Measurements from ENCODE around the gene FLNB.

The FLNB gene

DNA sequence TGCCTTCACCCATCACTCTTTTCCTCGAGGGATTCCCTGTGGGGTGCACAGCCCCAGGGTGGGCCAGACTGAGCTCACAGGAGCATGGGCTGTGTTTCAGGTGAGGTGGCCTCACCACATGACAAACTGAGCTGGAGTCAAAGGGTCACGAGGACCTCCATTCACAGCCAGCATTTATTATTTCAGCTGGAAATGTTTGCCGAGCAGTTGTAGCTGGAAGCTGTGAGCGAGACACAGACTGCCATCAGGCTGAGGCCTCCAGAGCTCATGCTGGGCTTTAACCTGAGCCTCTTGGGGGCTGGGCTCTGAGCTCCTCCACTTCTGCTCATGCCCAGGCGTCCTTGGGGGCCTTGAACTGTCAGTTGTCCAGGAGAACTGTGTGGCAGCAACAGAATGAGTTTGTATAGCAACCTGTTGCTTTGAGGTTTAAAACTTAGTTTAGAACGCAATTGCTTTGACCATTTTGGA is 57.5 kb downstream of the FLNB start:
- ATAC-seq = no peak
- TF ChIP-seq TOX (CRISPR knock-in tag; IDR thresholded peaks at IDR 0.05; ENCODE audit: borderline replicate concordance) (no peak), TCF4 (CRISPR knock-in tag; IDR thresholded peaks at IDR 0.05; ENCODE audit: borderline replicate concordance) (0 out of 2 replicates have a peak, but pooled peaks have one; percentile 16)

DNA sequence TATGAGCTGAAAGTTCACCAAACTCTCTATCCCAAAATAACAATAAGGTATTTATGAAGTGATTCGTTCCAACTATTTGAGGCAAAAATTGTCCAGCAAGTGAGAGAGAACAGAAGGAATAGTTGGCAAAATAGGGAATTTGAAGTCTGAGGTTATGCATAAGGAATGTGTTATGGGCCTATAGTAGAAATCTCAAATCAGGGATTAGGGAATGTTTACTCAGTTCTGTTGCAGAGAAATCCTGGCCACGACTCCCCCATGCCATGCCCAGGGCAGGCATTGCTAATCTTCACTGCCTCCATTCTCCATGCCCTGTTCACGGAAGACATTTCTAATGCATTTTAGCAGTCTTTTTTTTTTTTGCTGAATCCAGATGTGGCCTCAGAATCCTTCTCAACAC is 58.6 kb downstream of the FLNB start:
- peak; percentile 55 for ATAC-seq
- TF ChIP-seq RARB (CRISPR knock-in tag; IDR thresholded peaks at IDR 0.05) (no peak), ARNTL (CRISPR knock-in tag; IDR thresholded peaks at IDR 0.05; ENCODE audit: borderline replicate concordance, low read depth) (no peak), ESRRG (CRISPR knock-in tag; IDR thresholded peaks at IDR 0.05) (no peak), PPARA (CRISPR knock-in tag; IDR thresholded peaks at IDR 0.05; ENCODE audit: borderline replicate concordance) (no peak), OSR1 (CRISPR knock-in tag; IDR thresholded peaks at IDR 0.05) (no peak), CSDC2 (CRISPR knock-in tag; IDR thresholded peaks at IDR 0.05) (no peak), ZC3H10 (CRISPR knock-in tag; IDR thresholded peaks at IDR 0.05) (no peak), ZNF565 (CRISPR knock-in tag; conservative IDR thresholded peaks at IDR 0.05; ENCODE audit: low read depth) (no peak), TCF4 (CRISPR knock-in tag; IDR thresholded peaks at IDR 0.05; ENCODE audit: borderline replicate concordance) (no peak), SNAI2 (CRISPR knock-in tag; IDR thresholded peaks at IDR 0.05) (no peak), ISL1 (CRISPR knock-in tag; IDR thresholded peaks at IDR 0.05) (no peak), GLIS3 (CRISPR knock-in tag; IDR thresholded peaks at IDR 0.05) (no peak), TOX (CRISPR knock-in tag; IDR thresholded peaks at IDR 0.05; ENCODE audit: borderline replicate concordance) (no peak), ZFP30 (CRISPR knock-in tag; IDR thresholded peaks at IDR 0.05) (no peak), BACH2 (CRISPR knock-in tag; IDR thresholded peaks at IDR 0.05; ENCODE audit: borderline replicate concordance) (no peak)
- TF ChIP-seq, protein P1, sequence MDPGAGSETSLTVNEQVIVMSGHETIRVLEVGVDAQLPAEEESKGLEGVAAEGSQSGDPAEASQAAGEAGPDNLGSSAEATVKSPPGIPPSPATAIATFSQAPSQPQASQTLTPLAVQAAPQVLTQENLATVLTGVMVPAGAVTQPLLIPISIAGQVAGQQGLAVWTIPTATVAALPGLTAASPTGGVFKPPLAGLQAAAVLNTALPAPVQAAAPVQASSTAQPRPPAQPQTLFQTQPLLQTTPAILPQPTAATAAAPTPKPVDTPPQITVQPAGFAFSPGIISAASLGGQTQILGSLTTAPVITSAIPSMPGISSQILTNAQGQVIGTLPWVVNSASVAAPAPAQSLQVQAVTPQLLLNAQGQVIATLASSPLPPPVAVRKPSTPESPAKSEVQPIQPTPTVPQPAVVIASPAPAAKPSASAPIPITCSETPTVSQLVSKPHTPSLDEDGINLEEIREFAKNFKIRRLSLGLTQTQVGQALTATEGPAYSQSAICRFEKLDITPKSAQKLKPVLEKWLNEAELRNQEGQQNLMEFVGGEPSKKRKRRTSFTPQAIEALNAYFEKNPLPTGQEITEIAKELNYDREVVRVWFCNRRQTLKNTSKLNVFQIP (CRISPR knock-in tag; IDR thresholded peaks at IDR 0.05; ENCODE audit: borderline replicate concordance, low read depth) = no peak
- TF ChIP-seq, protein P2, sequence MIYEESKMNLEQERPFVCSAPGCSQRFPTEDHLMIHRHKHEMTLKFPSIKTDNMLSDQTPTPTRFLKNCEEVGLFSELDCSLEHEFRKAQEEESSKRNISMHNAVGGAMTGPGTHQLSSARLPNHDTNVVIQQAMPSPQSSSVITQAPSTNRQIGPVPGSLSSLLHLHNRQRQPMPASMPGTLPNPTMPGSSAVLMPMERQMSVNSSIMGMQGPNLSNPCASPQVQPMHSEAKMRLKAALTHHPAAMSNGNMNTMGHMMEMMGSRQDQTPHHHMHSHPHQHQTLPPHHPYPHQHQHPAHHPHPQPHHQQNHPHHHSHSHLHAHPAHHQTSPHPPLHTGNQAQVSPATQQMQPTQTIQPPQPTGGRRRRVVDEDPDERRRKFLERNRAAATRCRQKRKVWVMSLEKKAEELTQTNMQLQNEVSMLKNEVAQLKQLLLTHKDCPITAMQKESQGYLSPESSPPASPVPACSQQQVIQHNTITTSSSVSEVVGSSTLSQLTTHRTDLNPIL (CRISPR knock-in tag; IDR thresholded peaks at IDR 0.05; ENCODE audit: low read depth) = no peak
- TF ChIP-seq, protein P3, sequence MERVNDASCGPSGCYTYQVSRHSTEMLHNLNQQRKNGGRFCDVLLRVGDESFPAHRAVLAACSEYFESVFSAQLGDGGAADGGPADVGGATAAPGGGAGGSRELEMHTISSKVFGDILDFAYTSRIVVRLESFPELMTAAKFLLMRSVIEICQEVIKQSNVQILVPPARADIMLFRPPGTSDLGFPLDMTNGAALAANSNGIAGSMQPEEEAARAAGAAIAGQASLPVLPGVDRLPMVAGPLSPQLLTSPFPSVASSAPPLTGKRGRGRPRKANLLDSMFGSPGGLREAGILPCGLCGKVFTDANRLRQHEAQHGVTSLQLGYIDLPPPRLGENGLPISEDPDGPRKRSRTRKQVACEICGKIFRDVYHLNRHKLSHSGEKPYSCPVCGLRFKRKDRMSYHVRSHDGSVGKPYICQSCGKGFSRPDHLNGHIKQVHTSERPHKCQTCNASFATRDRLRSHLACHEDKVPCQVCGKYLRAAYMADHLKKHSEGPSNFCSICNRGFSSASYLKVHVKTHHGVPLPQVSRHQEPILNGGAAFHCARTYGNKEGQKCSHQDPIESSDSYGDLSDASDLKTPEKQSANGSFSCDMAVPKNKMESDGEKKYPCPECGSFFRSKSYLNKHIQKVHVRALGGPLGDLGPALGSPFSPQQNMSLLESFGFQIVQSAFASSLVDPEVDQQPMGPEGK (CRISPR knock-in tag; IDR thresholded peaks at IDR 0.05; ENCODE audit: borderline replicate concordance) = no peak
- TF ChIP-seq, protein P4, sequence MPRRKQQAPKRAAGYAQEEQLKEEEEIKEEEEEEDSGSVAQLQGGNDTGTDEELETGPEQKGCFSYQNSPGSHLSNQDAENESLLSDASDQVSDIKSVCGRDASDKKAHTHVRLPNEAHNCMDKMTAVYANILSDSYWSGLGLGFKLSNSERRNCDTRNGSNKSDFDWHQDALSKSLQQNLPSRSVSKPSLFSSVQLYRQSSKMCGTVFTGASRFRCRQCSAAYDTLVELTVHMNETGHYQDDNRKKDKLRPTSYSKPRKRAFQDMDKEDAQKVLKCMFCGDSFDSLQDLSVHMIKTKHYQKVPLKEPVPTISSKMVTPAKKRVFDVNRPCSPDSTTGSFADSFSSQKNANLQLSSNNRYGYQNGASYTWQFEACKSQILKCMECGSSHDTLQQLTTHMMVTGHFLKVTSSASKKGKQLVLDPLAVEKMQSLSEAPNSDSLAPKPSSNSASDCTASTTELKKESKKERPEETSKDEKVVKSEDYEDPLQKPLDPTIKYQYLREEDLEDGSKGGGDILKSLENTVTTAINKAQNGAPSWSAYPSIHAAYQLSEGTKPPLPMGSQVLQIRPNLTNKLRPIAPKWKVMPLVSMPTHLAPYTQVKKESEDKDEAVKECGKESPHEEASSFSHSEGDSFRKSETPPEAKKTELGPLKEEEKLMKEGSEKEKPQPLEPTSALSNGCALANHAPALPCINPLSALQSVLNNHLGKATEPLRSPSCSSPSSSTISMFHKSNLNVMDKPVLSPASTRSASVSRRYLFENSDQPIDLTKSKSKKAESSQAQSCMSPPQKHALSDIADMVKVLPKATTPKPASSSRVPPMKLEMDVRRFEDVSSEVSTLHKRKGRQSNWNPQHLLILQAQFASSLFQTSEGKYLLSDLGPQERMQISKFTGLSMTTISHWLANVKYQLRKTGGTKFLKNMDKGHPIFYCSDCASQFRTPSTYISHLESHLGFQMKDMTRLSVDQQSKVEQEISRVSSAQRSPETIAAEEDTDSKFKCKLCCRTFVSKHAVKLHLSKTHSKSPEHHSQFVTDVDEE (CRISPR knock-in tag; IDR thresholded peaks at IDR 0.05) = no peak

DNA sequence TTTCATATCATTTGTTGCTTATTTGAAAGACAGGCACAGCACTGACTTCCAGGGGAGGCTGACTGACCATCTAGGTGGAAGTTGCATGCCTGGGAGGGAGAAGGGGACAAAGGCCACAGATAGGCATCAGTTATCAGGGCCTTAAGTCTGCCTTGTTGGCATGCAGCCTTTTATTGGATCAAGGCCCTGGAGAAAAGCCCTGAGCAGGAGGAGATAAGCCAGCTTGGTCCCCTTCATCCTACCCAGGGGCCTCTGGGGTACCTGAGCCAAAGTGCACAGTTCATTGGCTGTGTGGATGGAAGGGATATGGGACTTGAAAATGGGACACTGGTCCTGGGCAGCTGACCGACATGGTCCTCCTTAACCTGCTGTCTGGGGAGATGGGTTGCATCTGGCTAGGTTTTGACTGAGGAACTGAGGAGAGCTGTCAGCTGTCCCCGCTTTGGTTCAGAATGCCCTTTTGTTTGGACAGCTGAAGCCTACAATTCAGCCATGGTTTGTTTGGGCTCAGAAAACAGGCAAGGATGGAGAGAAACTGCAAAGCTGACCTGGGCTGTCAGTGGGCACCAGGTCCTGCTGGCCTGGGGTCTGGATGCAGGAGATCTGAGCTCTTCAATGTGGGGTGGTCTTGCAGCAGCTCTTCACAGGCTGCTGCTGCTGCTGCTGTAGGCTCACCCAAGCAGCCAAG is 60.0 kb downstream of the FLNB start:
- no peak for ATAC-seq
- TF ChIP-seq ZFP30 (CRISPR knock-in tag; IDR thresholded peaks at IDR 0.05) = no peak
- TF ChIP-seq, protein P5, sequence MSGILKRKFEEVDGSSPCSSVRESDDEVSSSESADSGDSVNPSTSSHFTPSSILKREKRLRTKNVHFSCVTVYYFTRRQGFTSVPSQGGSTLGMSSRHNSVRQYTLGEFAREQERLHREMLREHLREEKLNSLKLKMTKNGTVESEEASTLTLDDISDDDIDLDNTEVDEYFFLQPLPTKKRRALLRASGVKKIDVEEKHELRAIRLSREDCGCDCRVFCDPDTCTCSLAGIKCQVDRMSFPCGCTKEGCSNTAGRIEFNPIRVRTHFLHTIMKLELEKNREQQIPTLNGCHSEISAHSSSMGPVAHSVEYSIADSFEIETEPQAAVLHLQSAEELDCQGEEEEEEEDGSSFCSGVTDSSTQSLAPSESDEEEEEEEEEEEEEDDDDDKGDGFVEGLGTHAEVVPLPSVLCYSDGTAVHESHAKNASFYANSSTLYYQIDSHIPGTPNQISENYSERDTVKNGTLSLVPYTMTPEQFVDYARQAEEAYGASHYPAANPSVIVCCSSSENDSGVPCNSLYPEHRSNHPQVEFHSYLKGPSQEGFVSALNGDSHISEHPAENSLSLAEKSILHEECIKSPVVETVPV (CRISPR knock-in tag; IDR thresholded peaks at IDR 0.05) = no peak
- TF ChIP-seq GLIS3 (CRISPR knock-in tag; IDR thresholded peaks at IDR 0.05) = no peak
- TF ChIP-seq, protein P1 (CRISPR knock-in tag; IDR thresholded peaks at IDR 0.05; ENCODE audit: borderline replicate concordance, low read depth) = no peak
- TF ChIP-seq ARNTL (CRISPR knock-in tag; IDR thresholded peaks at IDR 0.05; ENCODE audit: borderline replicate concordance, low read depth) = no peak
- no peak for TF ChIP-seq ESRRG (CRISPR knock-in tag; IDR thresholded peaks at IDR 0.05)
- TF ChIP-seq RARB (CRISPR knock-in tag; IDR thresholded peaks at IDR 0.05) = no peak
- no peak for TF ChIP-seq SNAI2 (CRISPR knock-in tag; IDR thresholded peaks at IDR 0.05)
- TF ChIP-seq TCF4 (CRISPR knock-in tag; IDR thresholded peaks at IDR 0.05; ENCODE audit: borderline replicate concordance) = no peak
- TF ChIP-seq ZFP3 (CRISPR knock-in tag; IDR thresholded peaks at IDR 0.05) = no peak
- TF ChIP-seq, protein P3 (CRISPR knock-in tag; IDR thresholded peaks at IDR 0.05; ENCODE audit: borderline replicate concordance) = no peak
- no peak for TF ChIP-seq PPARA (CRISPR knock-in tag; IDR thresholded peaks at IDR 0.05; ENCODE audit: borderline replicate concordance)

Measured in SK-N-SH treated with all-trans-retinoic acid at 6 μM for 48 hours (cell line).